GM06990 (cell line): ENCODE data around the gene CCDC170.

ENCODE experiments used
- DNase-seq: peaks from one replicate; pipeline ENCODE4 v3.0.0-alpha.2; 2011; ENCODE audit not compliant: insufficient read length; ENCODE audit errors: extremely low read depth
- H3K27me3 ChIP-seq: replicated peaks from 2 replicates; pipeline ENCODE4 v1.6.0; 2011; ENCODE audit warnings: low read length; ENCODE audit not compliant: control insufficient read depth, insufficient read depth
- H3K36me3 ChIP-seq: 2 replicates; pipeline ENCODE4 v1.5.1; 2011; ENCODE audit warnings: low read length; ENCODE audit not compliant: control insufficient read depth, insufficient read depth
- H3K4me3 ChIP-seq: replicated peaks from 2 replicates; pipeline ENCODE4 v1.5.1; 2011; ENCODE audit warnings: low read depth, mild to moderate bottlenecking, control low read depth, low read length
- CTCF ChIP-seq: IDR thresholded peaks from 2 replicates; pipeline ENCODE4 v1.5.1; 2011; ENCODE audit warnings: low read length, control low read depth, mild to moderate bottlenecking, inconsistent platforms; ENCODE audit not compliant: insufficient read depth, poor library complexity, severe bottlenecking

CCDC170 gene

GRCh38 chr6:151624481-151624880 lies 130.7 kb downstream of the CCDC170 start:
- Histone ChIP-seq H3K4me3 (no peak overlapping the region), H3K27me3 (peaks cover 1% of the 10 kb centered on the region; the same call in 1 of the 2 replicates), H3K36me3 (no peaks in the 10 kb centered on the region)
- DNase-seq: no peak
- no peak for TF ChIP-seq CTCF

DNA sequence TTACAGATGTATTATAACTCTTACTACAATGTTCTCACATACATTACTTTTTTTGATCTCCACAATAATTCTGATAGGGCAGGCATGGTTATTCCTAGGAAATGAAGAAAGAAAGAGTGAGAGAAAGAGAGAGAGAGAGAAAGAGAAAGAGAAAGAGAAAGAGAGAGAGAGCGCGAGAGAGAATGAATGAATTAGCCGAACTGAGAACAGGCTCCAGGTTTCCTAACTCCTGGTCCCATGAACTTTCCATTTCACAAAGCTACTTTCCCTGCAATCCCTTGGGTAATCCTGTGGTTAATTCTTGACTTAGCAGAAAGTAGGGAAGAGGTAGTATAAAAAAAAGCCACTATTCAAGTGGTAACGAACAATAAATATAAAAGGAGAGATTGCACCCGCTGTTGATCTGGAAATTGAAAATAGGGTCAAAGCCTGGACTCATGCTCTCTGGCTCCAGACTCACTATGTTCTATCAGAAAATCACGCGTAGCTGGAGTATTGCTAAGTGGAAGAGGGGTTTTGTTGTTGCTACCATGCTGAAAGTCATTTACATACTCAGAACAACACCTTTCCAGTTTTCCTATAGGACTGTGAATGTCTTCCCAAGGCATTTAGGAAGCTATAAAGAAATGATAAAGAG lies 131.2 kb downstream of the CCDC170 start:
- peaks cover 1% of the 10 kb centered on the region; the same call in 1 of the 2 replicates for H3K27me3 ChIP-seq
- DNase-seq: no peak

GRCh38 chr6:151627689-151628444 lies 134.1 kb downstream of the CCDC170 start:
- peak; percentile 8 for DNase-seq
- H3K4me3 ChIP-seq: no peak overlapping the region
- TF ChIP-seq CTCF: no peak

More for the DNA sequence above, 131.2 kb downstream of the CCDC170 start:
- H3K36me3 ChIP-seq: no peaks in the 10 kb centered on the region
- H3K4me3 ChIP-seq: no peak overlapping the region
- no peak for TF ChIP-seq CTCF

GRCh38 chr6:151629791-151630190 lies 136.0 kb downstream of the CCDC170 start:
- Histone ChIP-seq H3K4me3 (no peak overlapping the region), H3K36me3 (no peaks in the 10 kb centered on the region), H3K27me3 (no peaks in the 10 kb centered on the region)
- DNase-seq: no peak
- TF ChIP-seq CTCF: no peak

More at GRCh38 chr6:151627689-151628444, 134.1 kb downstream of the CCDC170 start:
- H3K36me3 ChIP-seq: no peaks in the 10 kb centered on the region
- H3K27me3 ChIP-seq: no peaks in the 10 kb centered on the region

GRCh38 chr6:151630387-151630786 lies 136.6 kb downstream of the CCDC170 start:
- H3K27me3 ChIP-seq: no peaks in the 10 kb centered on the region
- no peaks in the 10 kb centered on the region for H3K36me3 ChIP-seq
- DNase-seq: no peak
- TF ChIP-seq CTCF: no peak
- H3K4me3 ChIP-seq: no peak overlapping the region
